Erythroblast (primary cell): ENCODE data around the gene OR51M1.

Experiments
- GATA1 ChIP-seq: IDR thresholded peaks from 2 replicates; pipeline ENCODE4 v1.6.1; 2011; ENCODE audit warnings: low read depth, mild to moderate bottlenecking, control low read depth, low read length, moderate library complexity
- POLR2A ChIP-seq: IDR thresholded peaks from 2 replicates; pipeline ENCODE4 v1.6.1; 2011; ENCODE audit warnings: mild to moderate bottlenecking, low read length

DNA sequence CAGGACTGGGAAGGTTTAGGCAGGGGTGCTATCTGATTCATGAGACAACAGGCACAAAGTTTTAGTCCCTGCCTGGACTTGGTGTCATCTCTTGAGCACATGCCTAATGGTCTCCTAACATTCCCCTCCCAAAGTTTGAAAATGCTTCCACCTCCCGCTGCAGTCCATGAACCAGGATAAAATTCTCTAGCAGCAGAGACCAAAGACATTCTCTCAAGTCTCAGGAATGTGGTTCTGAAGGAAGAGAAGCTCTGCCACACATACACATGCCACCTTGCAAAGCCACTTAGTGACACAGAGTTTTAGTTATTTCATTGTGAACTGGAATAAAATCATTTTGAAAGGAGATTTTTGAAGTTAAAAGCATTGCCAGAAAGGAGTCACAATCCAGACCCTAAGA lies 16.8 kb upstream of the OR51M1 start:
- TF ChIP-seq POLR2A, result no peak
- no peak for TF ChIP-seq GATA1
